ENCODE measurements around the gene DYRK1B.

Gene DYRK1B

DNA sequence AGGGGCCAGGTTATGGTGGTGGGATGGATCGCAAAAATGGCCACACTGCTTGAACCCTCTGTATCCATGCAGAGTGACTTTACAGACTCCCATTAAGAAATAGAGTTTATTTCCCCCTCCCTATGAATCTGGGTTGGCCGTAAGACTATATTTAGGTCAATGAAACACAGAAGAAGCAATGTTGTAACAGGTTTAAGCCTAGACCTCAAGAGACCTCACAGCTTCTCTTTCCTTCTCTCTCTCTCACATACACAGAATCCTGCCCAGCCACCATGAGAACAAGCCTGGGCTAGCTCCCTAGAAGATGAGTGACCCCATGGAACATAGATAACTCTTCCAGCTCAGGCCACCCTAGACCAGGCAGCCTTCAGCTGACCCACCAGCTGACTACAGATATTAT lies 33.2 kb upstream of the DYRK1B start:
- DNase-seq (ENCODE audit: low read depth), result no peak
- no peak overlapping the region for H3K4me3 ChIP-seq (replicated peaks; ENCODE audit: low read depth, low read length)
- TF ChIP-seq, protein P1, sequence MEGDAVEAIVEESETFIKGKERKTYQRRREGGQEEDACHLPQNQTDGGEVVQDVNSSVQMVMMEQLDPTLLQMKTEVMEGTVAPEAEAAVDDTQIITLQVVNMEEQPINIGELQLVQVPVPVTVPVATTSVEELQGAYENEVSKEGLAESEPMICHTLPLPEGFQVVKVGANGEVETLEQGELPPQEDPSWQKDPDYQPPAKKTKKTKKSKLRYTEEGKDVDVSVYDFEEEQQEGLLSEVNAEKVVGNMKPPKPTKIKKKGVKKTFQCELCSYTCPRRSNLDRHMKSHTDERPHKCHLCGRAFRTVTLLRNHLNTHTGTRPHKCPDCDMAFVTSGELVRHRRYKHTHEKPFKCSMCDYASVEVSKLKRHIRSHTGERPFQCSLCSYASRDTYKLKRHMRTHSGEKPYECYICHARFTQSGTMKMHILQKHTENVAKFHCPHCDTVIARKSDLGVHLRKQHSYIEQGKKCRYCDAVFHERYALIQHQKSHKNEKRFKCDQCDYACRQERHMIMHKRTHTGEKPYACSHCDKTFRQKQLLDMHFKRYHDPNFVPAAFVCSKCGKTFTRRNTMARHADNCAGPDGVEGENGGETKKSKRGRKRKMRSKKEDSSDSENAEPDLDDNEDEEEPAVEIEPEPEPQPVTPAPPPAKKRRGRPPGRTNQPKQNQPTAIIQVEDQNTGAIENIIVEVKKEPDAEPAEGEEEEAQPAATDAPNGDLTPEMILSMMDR (IDR thresholded peaks at IDR 0.05; ENCODE audit: low read length, missing control alignments), result no peak

DNA sequence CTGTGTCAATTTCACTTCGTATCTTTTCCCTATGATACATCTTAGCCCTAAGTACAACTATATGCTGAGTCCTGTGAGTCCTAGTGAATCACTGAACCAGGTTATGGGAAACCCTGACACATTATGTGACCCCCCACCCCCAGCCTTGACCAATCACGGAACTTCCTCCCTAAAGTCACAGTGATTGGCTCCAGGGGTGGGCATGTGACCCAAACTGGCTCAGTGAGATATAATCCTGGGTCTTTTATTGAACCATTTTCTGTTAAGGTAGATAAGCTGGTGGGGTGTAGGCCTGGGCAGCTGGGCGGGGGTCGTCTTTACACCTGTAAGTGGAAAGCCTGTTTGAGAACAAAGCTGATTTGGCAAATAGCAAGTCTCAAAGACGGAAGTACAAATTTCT lies 32.0 kb upstream of the DYRK1B start:
- TF ChIP-seq, protein P1 (IDR thresholded peaks at IDR 0.05; ENCODE audit: low read length, missing control alignments), result no peak
- no peak for DNase-seq (ENCODE audit: low read depth)
- no peak overlapping the region for H3K4me3 ChIP-seq (replicated peaks; ENCODE audit: low read depth, low read length)

DNA sequence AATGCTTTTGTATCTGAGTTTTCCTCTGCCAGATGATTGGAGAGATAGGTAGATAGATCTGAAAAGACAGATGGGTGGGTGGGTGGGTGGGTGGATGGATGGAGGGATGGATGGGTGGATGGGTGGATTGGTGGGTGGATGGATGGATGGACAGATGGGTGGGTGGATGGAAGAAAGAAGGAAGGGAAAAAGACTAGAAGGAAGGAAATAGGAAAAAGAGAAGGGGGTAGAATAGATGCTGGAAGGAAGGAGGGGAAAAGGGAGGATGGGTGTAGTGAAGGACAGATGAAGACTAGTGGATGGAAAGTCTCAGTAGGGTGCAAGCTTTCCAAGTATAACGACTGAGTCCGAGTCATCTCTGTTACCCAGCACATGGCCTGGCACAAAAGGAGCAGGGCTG lies 31.2 kb upstream of the DYRK1B start:
- TF ChIP-seq, protein P1 (IDR thresholded peaks at IDR 0.05; ENCODE audit: low read length, missing control alignments), result no peak
- H3K4me3 ChIP-seq (replicated peaks; ENCODE audit: low read depth, low read length), result no peak overlapping the region
- no peak for DNase-seq (ENCODE audit: low read depth)

DNA sequence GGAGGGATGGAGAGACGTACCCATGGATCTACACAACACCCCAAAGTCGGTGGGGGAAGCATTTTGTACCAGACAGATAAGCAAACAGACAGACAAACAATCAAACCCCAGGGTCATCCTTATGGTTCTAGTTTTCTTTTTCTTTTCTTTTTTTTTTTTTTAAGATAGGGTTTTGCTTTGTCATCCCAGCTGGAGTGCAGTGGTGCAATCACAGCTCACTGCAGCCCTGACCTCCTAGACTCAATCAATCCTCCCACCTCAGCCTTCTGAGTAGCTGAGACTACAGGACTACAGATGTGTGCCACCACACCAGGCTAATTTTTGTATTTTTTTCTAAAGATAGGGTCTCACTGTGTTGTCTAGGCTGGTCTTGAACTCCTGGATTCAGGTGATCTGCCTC lies 30.2 kb upstream of the DYRK1B start:
- DNase-seq (ENCODE audit: low read depth), result no peak
- H3K4me3 ChIP-seq (replicated peaks; ENCODE audit: low read depth, low read length), result no peak overlapping the region
- TF ChIP-seq, protein P1 (IDR thresholded peaks at IDR 0.05; ENCODE audit: low read length, missing control alignments), result no peak

DNA sequence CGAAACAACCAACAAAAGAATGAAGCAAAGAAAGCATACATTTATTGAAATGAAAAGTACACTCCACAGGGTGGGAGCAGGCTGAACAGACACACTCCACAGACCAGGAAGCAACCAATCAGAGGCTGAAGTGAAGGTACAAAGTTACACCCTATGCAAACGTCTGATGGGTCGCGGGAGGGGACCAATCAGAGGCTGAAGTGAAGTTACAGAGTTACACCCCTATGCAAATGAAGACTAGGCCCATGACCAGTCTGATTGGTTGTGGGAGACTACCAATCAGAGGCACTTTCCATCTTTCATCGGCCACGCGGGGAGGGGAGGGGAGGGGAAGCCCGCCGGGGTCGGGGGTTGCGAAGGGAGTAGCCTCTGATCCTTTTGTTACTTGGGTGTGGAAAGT lies 24.6 kb upstream of the DYRK1B start:
- TF ChIP-seq, protein P1 (IDR thresholded peaks at IDR 0.05; ENCODE audit: low read length, missing control alignments), result no peak
- H3K4me3 ChIP-seq (replicated peaks; ENCODE audit: low read depth, low read length), result no peak overlapping the region
- DNase-seq (ENCODE audit: low read depth), result no peak

DNA sequence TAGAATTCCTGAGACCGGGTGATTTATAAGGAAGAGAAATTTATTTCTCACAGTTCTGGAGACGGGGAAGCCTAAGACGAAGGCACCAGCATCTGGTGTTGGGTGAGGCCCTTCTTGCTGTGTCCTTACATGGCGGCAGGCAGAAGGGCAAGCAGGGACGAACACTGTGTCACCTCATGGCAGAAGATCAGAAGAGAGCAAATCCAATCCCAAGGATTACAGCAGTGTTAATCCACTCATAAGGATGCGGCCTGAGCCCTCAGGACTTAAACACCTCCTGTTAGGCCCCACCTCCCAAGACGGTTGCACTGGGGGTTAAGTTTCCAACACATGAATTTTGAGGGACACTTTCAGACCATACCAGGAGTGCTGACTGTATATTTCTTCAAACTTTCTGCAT lies 18.9 kb upstream of the DYRK1B start:
- TF ChIP-seq, protein P1 (IDR thresholded peaks at IDR 0.05; ENCODE audit: low read length, missing control alignments), result no peak
- H3K4me3 ChIP-seq (replicated peaks; ENCODE audit: low read depth, low read length), result no peak overlapping the region
- DNase-seq (ENCODE audit: low read depth), result no peak

DNA sequence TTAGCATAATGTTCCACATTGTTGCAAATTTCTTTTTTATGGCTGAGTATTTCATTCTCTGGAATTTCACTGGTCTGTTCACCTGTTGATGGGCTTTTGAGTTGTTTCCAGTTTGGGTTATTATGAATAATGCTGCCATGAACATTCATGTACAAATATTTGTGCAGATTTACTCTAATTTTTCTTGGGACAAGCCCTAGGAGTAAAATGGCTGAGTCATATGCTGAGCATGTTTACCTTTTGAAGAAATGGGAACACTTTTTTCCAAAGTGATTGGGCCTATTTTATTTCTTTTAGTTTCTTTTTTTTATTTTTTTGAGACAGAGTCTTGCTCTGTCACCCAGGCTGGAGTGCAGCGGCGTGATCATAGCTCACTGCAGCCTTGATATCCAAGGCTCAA lies 16.9 kb upstream of the DYRK1B start:
- no peak for DNase-seq (ENCODE audit: low read depth)

More for the DNA sequence above, 16.9 kb upstream of the DYRK1B start:
- H3K4me3 ChIP-seq (replicated peaks; ENCODE audit: low read depth, low read length), result no peak overlapping the region
- TF ChIP-seq, protein P1 (IDR thresholded peaks at IDR 0.05; ENCODE audit: low read length, missing control alignments), result no peak

All from fibroblast of pulmonary artery (primary cell).